ENCODE results near the gene PRR12.
A peak's percentile ranks its signal among the peaks of the same experiment; 100 is the strongest.

The PRR12 gene

GRCh38 chr19:49570997-49571676, 19.8 kb upstream of the PRR12 start:
- H3K27me3 ChIP-seq = no peaks in the 10 kb centered on the region
- no peak overlapping the region for H3K4me3 ChIP-seq
- H3K27ac ChIP-seq = no peak overlapping the region
- H3K36me3 ChIP-seq = peaks cover 5 to 26% (median 19%) of the 10 kb centered on the region in 3 donors
- no peak for DNase-seq
- no peak for TF ChIP-seq CTCF (IDR thresholded peaks at IDR 0.05)
- H3K4me1 ChIP-seq = peaks cover 0 to 11% (median 9%) of the 10 kb centered on the region in 4 donors
- no peaks in the 10 kb centered on the region for H3K9me3 ChIP-seq
- intact Hi-C loops (cut with DNase I; ENCODE audit: low total_unique reads) = no loop called here

- H3K4me1 ChIP-seq = peaks cover 0 to 16% (median 10%) of the 10 kb centered on the region in 4 donors
- H3K36me3 ChIP-seq = peaks cover 5 to 30% (median 22%) of the 10 kb centered on the region in 3 donors
- no peaks in the 10 kb centered on the region for H3K27me3 ChIP-seq
- intact Hi-C loops (cut with DNase I; ENCODE audit: low total_unique reads) = no loop called here
- no peak overlapping the region for H3K27ac ChIP-seq
- no peak for TF ChIP-seq CTCF (IDR thresholded peaks at IDR 0.05)
- no peak for DNase-seq
- no peaks in the 10 kb centered on the region for H3K9me3 ChIP-seq
- H3K4me3 ChIP-seq = no peak overlapping the region
Observed at GRCh38 chr19:49573009-49573408, 18.0 kb upstream of the PRR12 start.

- no peak overlapping the region for H3K27ac ChIP-seq
- DNase-seq = no peak
- intact Hi-C loops (cut with DNase I; ENCODE audit: low total_unique reads) = no loop called here
- no peaks in the 10 kb centered on the region for H3K27me3 ChIP-seq
- H3K9me3 ChIP-seq = no peaks in the 10 kb centered on the region
- TF ChIP-seq CTCF (IDR thresholded peaks at IDR 0.05) = no peak
- H3K4me3 ChIP-seq = no peak overlapping the region
- peaks cover 5 to 30% (median 22%) of the 10 kb centered on the region in 3 donors for H3K36me3 ChIP-seq
- peaks cover 0 to 16% (median 12%) of the 10 kb centered on the region in 4 donors for H3K4me1 ChIP-seq
Observed at GRCh38 chr19:49573425-49573824, 17.6 kb upstream of the PRR12 start.

- Histone ChIP-seq H3K36me3 (peaks cover 5 to 30% (median 22%) of the 10 kb centered on the region in 3 donors), H3K27ac (no peak overlapping the region), H3K27me3 (no peaks in the 10 kb centered on the region), H3K4me3 (no peak overlapping the region), H3K4me1 (peaks cover 0 to 20% (median 16%) of the 10 kb centered on the region in 4 donors), H3K9me3 (no peaks in the 10 kb centered on the region)
- intact Hi-C loops (cut with DNase I; ENCODE audit: low total_unique reads) = no loop called here
- no peak for DNase-seq
- no peak for TF ChIP-seq CTCF (IDR thresholded peaks at IDR 0.05)
Observed at GRCh38 chr19:49574206-49574755, 16.7 kb upstream of the PRR12 start.

GRCh38 chr19:49579193-49579592, 11.8 kb upstream of the PRR12 start:
- no peak for TF ChIP-seq CTCF (IDR thresholded peaks at IDR 0.05)

More at GRCh38 chr19:49579193-49579592, 11.8 kb upstream of the PRR12 start:
- H3K4me1 ChIP-seq = peaks cover 0 to 24% (median 15%) of the 10 kb centered on the region in 4 donors
- no peaks in the 10 kb centered on the region for H3K27me3 ChIP-seq
- no peaks in the 10 kb centered on the region for H3K9me3 ChIP-seq
- intact Hi-C loops (cut with DNase I; ENCODE audit: low total_unique reads) = no loop called here
- peak overlapping the region in 1 of 2 donors; percentile 66 for H3K4me3 ChIP-seq
- no peak for DNase-seq
- peaks cover 5 to 22% (median 20%) of the 10 kb centered on the region in 3 donors for H3K36me3 ChIP-seq
- no peak overlapping the region for H3K27ac ChIP-seq
